ENCODE data around the gene ESR2.

Gene ESR2

DNA sequence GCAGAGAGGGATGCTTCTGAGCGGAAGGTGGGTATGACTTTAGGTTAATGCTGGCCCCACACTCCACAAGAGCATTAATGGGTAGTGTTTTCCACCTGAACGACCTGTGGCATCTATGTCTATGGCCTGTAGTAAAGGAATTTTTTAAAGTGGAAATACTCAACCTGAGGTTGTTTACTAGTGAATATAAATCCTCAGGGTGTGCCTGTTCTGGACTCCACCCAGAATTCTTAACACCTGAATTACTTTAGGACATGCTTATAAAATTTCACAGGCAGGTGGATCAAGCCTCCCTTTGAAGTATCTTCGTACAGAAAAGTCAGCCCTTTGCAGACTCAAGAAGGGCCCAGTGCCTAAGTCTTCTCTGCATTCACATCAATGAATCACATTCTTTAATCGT lies 196.1 kb downstream of the ESR2 start:
- Histone ChIP-seq H3K4me1 (no peaks in the 10 kb centered on the region), H3K9me3 (ENCODE audit: control insufficient read depth, low read length) (no peaks in the 10 kb centered on the region), H2AFZ (no peak overlapping the region), H3K4me3 (ENCODE audit: low read depth, low read length) (no peak overlapping the region), H3K9ac (no peak overlapping the region), H3K36me3 (ENCODE audit: control insufficient read depth, insufficient read depth, low read length) (no peaks in the 10 kb centered on the region), H3K79me2 (no peaks in the 10 kb centered on the region), H3K27me3 (ENCODE audit: control insufficient read depth, insufficient read depth, low read length) (no peaks in the 10 kb centered on the region), H3K27ac (no peak overlapping the region), H3K4me2 (ENCODE audit: low read length) (no peak overlapping the region)
- TF ChIP-seq, protein P1, sequence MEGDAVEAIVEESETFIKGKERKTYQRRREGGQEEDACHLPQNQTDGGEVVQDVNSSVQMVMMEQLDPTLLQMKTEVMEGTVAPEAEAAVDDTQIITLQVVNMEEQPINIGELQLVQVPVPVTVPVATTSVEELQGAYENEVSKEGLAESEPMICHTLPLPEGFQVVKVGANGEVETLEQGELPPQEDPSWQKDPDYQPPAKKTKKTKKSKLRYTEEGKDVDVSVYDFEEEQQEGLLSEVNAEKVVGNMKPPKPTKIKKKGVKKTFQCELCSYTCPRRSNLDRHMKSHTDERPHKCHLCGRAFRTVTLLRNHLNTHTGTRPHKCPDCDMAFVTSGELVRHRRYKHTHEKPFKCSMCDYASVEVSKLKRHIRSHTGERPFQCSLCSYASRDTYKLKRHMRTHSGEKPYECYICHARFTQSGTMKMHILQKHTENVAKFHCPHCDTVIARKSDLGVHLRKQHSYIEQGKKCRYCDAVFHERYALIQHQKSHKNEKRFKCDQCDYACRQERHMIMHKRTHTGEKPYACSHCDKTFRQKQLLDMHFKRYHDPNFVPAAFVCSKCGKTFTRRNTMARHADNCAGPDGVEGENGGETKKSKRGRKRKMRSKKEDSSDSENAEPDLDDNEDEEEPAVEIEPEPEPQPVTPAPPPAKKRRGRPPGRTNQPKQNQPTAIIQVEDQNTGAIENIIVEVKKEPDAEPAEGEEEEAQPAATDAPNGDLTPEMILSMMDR (IDR thresholded peaks at IDR 0.05) = no peak

DNA sequence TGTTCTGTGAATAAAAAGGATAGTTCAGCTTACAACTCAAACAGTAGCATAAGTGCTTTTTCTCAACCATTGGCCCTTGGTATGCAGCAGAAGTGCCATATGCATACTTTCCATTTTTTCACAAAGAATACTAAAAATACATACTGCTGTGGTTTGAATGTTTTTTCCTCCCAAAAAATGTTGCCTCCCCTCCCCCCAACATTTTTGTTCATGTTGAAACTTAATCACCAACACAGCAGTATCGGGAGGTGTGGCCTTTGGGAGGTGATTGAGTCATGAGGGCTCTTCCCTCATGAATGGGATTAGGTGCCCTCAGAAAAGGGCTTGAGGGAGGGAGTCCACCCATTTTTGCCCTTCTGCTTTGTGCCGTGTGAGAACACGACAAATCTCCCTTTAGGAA lies 198.6 kb downstream of the ESR2 start:
- H3K27ac ChIP-seq = no peak overlapping the region

DNA sequence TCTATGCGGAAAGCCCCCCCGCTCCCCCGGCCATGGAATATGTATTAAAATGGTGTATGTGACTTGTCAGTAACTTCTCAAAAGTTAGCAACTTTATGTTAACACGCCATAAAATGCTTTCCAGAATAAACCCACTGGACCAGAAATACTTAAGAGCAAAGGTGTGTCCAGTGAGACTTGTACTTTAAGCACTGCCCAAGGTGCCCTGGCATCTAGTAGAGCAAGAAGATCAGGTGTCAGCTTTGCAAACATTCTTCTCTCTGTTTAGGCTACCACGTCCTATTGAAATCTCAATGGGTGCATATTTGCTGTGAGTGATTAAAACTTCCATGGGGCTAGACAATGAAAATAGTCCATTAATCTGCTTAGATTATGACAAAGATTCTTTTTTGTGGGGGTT lies 201.2 kb downstream of the ESR2 start:
- H3K4me1 ChIP-seq = no peaks in the 10 kb centered on the region
- H3K27me3 ChIP-seq (ENCODE audit: control insufficient read depth, insufficient read depth, low read length) = no peaks in the 10 kb centered on the region
- no peak overlapping the region for H3K4me2 ChIP-seq (ENCODE audit: low read length)
- no peaks in the 10 kb centered on the region for H3K79me2 ChIP-seq
- no peak overlapping the region for H3K27ac ChIP-seq
- TF ChIP-seq, protein P1 (IDR thresholded peaks at IDR 0.05) = no peak
- H3K36me3 ChIP-seq (ENCODE audit: control insufficient read depth, insufficient read depth, low read length) = no peaks in the 10 kb centered on the region
- H3K4me3 ChIP-seq (ENCODE audit: low read depth, low read length) = no peak overlapping the region
- no peaks in the 10 kb centered on the region for H3K9me3 ChIP-seq (ENCODE audit: control insufficient read depth, low read length)
- no peak overlapping the region for H3K9ac ChIP-seq
- no peak overlapping the region for H2AFZ ChIP-seq

More for the DNA sequence above, 198.6 kb downstream of the ESR2 start:
- Histone ChIP-seq H3K4me2 (ENCODE audit: low read length) (no peak overlapping the region), H3K9me3 (ENCODE audit: control insufficient read depth, low read length) (no peaks in the 10 kb centered on the region), H3K9ac (no peak overlapping the region), H2AFZ (no peak overlapping the region), H3K4me1 (no peaks in the 10 kb centered on the region), H3K79me2 (no peaks in the 10 kb centered on the region), H3K36me3 (ENCODE audit: control insufficient read depth, insufficient read depth, low read length) (no peaks in the 10 kb centered on the region), H3K27me3 (ENCODE audit: control insufficient read depth, insufficient read depth, low read length) (no peaks in the 10 kb centered on the region), H3K4me3 (ENCODE audit: low read depth, low read length) (no peak overlapping the region)
- TF ChIP-seq, protein P1 (IDR thresholded peaks at IDR 0.05) = no peak

DNA sequence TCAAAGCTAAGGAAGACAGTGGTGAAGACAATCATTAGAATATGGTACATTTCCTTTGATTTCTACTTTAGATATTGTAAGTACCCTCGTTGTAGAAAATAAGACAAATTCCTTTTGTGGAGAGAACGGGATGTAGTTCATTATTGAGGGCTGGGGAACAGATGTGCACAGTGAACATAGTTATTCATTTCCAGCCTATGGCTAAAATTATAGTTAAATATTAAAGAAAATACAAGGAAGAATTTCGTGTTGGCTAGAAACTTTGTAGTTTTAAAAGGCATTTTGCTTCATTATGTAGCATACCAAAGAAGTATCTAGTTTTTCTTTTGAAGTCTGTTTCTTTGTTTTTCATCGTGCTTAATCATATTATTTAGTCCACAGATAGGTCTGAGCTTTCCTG lies 201.8 kb downstream of the ESR2 start:
- Histone ChIP-seq H2AFZ (no peak overlapping the region), H3K9me3 (ENCODE audit: control insufficient read depth, low read length) (no peaks in the 10 kb centered on the region), H3K79me2 (no peaks in the 10 kb centered on the region), H3K4me1 (no peaks in the 10 kb centered on the region), H3K4me2 (ENCODE audit: low read length) (no peak overlapping the region), H3K9ac (no peak overlapping the region), H3K4me3 (ENCODE audit: low read depth, low read length) (no peak overlapping the region), H3K27me3 (ENCODE audit: control insufficient read depth, insufficient read depth, low read length) (no peaks in the 10 kb centered on the region), H3K27ac (no peak overlapping the region), H3K36me3 (ENCODE audit: control insufficient read depth, insufficient read depth, low read length) (no peaks in the 10 kb centered on the region)
- TF ChIP-seq, protein P1 (IDR thresholded peaks at IDR 0.05) = no peak

DNA sequence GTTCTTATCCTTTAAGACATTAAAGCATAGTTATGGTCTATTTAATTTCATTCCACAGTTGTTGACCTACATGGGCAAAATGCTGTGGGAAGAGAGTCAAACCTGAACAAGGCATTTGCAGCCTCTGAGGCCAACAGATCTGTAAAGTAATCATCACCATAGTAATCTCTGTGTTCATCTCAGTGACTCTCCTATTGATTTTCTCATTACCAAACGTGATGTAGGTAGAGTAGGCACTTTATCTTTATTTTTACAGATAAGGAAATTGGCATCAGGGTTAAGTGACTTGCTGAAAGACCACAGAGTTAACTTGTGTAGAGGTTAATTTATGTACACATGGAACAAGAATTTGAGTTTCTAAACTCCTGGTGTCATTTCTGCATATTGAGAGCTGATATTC lies 203.0 kb downstream of the ESR2 start:
- TF ChIP-seq, protein P1 (IDR thresholded peaks at IDR 0.05) = no peak
- no peak overlapping the region for H3K4me2 ChIP-seq (ENCODE audit: low read length)
- no peak overlapping the region for H3K9ac ChIP-seq
- no peaks in the 10 kb centered on the region for H3K27me3 ChIP-seq (ENCODE audit: control insufficient read depth, insufficient read depth, low read length)
- no peak overlapping the region for H3K4me3 ChIP-seq (ENCODE audit: low read depth, low read length)
- no peaks in the 10 kb centered on the region for H3K4me1 ChIP-seq
- H3K36me3 ChIP-seq (ENCODE audit: control insufficient read depth, insufficient read depth, low read length) = no peaks in the 10 kb centered on the region
- no peak overlapping the region for H3K27ac ChIP-seq
- no peaks in the 10 kb centered on the region for H3K79me2 ChIP-seq
- H3K9me3 ChIP-seq (ENCODE audit: control insufficient read depth, low read length) = no peaks in the 10 kb centered on the region
- no peak overlapping the region for H2AFZ ChIP-seq
